GM10248 (cell line): ENCODE measurements around the gene NMBR.
"Not testable (repeated sequence)": the region's sequence is repeated elsewhere in the genome, so short reads cannot be mapped to it uniquely, and the experiment has no call there.

Experiments used
- CTCF ChIA-PET: fragments of 300-600 bp; sonication (Branson Sonifier 250); formaldehyde crosslinking; extraction: SDS; loops from one replicate; lab custom pipeline; 2021; ENCODE audit warnings: antibody characterized with exemption; lab: Yijun Ruan, JAX
- POLR2A ChIA-PET: fragments of 350-650 bp; sonication (Branson Sonifier 250); formaldehyde crosslinking; extraction: SDS; loops from one replicate; lab custom pipeline; 2020; ENCODE audit warnings: antibody characterized with exemption; lab: Yijun Ruan, JAX
- DNase-seq: peaks from one replicate; pipeline ENCODE4 v3.0.0; 2012; ENCODE audit errors: extremely low spot score
- CTCF ChIP-seq: IDR thresholded peaks from 2 replicates; pipeline ENCODE4 v1.5.1; 2012; ENCODE audit warnings: mild to moderate bottlenecking, low read depth; ENCODE audit errors: extremely low read depth, missing control alignments, control extremely low read depth

NMBR gene

GRCh38 chr6:142146828-142147662 lies at the start of gene NMBR, which contains the start of gene VTA1:
Gene NMBR, minus strand, starts transcription at chr6:142147122. Its CDS starts 58,464 bp downstream, at chr6:142088658.
Gene VTA1, plus strand, starts transcription at chr6:142147263. Its CDS starts 25 bp downstream, at chr6:142147288.
- ChIA-PET CTCF (interaction anchor here (0.6 to 4.2 kb wide), 25 partner anchors 9 to 331 kb away, joined by 3 to 33 read pairs (median 4); no protein-coding TSS in a partner anchor), POLR2A (no interaction called here)
- peak; percentile 89 for DNase-seq
- peak; percentile 90 for TF ChIP-seq CTCF

GRCh38 chr6:142195862-142196541 lies 49.1 kb upstream of the NMBR start:
- ChIA-PET POLR2A (no interaction called here), CTCF (interaction anchor here (1.1 to 2.9 kb wide), 4 partner anchors 9 to 40 kb away, joined by 3 to 11 read pairs (median 4); no protein-coding TSS in a partner anchor)
- no peak for TF ChIP-seq CTCF
- DNase-seq, result no peak

- no peak for TF ChIP-seq CTCF
- DNase-seq, result no peak
- ChIA-PET CTCF (no interaction called here), POLR2A (no interaction called here)
Observed at GRCh38 chr6:142193621-142194020, 46.7 kb upstream of the NMBR start.

- CTCF ChIA-PET, result no interaction called here
- POLR2A ChIA-PET, result no interaction called here
- no peak for TF ChIP-seq CTCF
- no peak for DNase-seq
Observed at GRCh38 chr6:142192343-142192742, 45.4 kb upstream of the NMBR start.

- ChIA-PET CTCF (interaction anchor here (1.0 kb wide), 1 partner anchor 11 kb away, joined by 3 read pairs; no protein-coding TSS in a partner anchor), POLR2A (no interaction called here)
- no peak for TF ChIP-seq CTCF
- DNase-seq, result no peak
Observed at GRCh38 chr6:142189057-142189456, 42.1 kb upstream of the NMBR start.

GRCh38 chr6:142188341-142188740 lies 41.4 kb upstream of the NMBR start:
- CTCF ChIA-PET, result interaction anchor here (1.0 to 2.5 kb wide), 3 partner anchors 8 to 31 kb away, joined by 3 to 11 read pairs (median 3); no protein-coding TSS in a partner anchor

More at GRCh38 chr6:142188341-142188740, 41.4 kb upstream of the NMBR start:
- POLR2A ChIA-PET, DNase-seq: not testable (repeated sequence)
